Stimulated activated CD4-positive, alpha-beta T cell treated with anti-CD3 and anti-CD28 coated beads, Interleukin-1b, Interleukin-23, amount 100 ng/mL, for 48 hours (primary cell): ENCODE data around the gene RNU5B-1.

Source experiments
- DNase-seq: peaks from one replicate; pipeline ENCODE4 v3.0.0-alpha.2; 2020

RNU5B-1 gene

GRCh38 chr15:65289261-65289854 is 15.1 kb upstream of the RNU5B-1 start:
- no peak for DNase-seq

GRCh38 chr15:65290228-65290627 is 14.2 kb upstream of the RNU5B-1 start:
- DNase-seq: no peak

- no peak for DNase-seq
These were observed 11.4 kb upstream of the RNU5B-1 start for GRCh38 chr15:65292938-65293518.

- no peak for DNase-seq
These were observed 5.7 kb upstream of the RNU5B-1 start for GRCh38 chr15:65298731-65299130.

GRCh38 chr15:65300924-65301441 is 3.5 kb upstream of the RNU5B-1 start:
- no peak for DNase-seq

- DNase-seq: no peak
These were observed 2.4 kb upstream of the RNU5B-1 start for GRCh38 chr15:65302061-65302460.

- DNase-seq: no peak
These were observed 643 bp upstream of the RNU5B-1 start for GRCh38 chr15:65303687-65304380.

GRCh38 chr15:65305150-65305758 is 777 bp downstream of the RNU5B-1 start:
- DNase-seq: peak; percentile 18

- DNase-seq: no peak
These were observed 1.3 kb downstream of the RNU5B-1 start for GRCh38 chr15:65305776-65306175.

GRCh38 chr15:65306551-65306950 is 2.1 kb downstream of the RNU5B-1 start:
- DNase-seq: no peak

- DNase-seq: no peak
These were observed 3.5 kb downstream of the RNU5B-1 start for GRCh38 chr15:65307978-65308377.

- no peak for DNase-seq
These were observed 5.5 kb downstream of the RNU5B-1 start for GRCh38 chr15:65309882-65310418.

GRCh38 chr15:65310431-65311137 is 6.1 kb downstream of the RNU5B-1 start:
- DNase-seq: no peak

- DNase-seq: no peak
These were observed 7.3 kb downstream of the RNU5B-1 start for GRCh38 chr15:65311760-65312159.

GRCh38 chr15:65312400-65312916 is 8.0 kb downstream of the RNU5B-1 start:
- no peak for DNase-seq

- DNase-seq: peak; percentile 78
These were observed 14.4 kb downstream of the RNU5B-1 start for GRCh38 chr15:65318870-65319356.

- no peak for DNase-seq
These were observed 18.6 kb downstream of the RNU5B-1 start for GRCh38 chr15:65323071-65323511.

GRCh38 chr15:65326117-65326526 is 21.6 kb downstream of the RNU5B-1 start:
- DNase-seq: no peak

GRCh38 chr15:65326818-65327217 is 22.3 kb downstream of the RNU5B-1 start:
- DNase-seq: no peak

- no peak for DNase-seq
These were observed 23.3 kb downstream of the RNU5B-1 start for GRCh38 chr15:65327651-65328393.

- no peak for DNase-seq
These were observed 24.2 kb downstream of the RNU5B-1 start for GRCh38 chr15:65328506-65329287.
